NCI-H460 (cell line): ENCODE measurements around the gene ESPN. TPM values are rescaled to one million over a fixed set of nuclear protein-coding genes. Genes with fewer than 3 reads are reported as not detected.

Source experiments
- DNase-seq: peaks from one replicate; pipeline ENCODE4 v3.0.0-alpha.2; 2016; ENCODE audit warnings: low read depth; ENCODE audit errors: extremely low read depth
- total RNA-seq: library from RNA; depleted of rRNA; stranded (reverse); fragments of >200 nt; shearing (Covaris generic); gene quantifications from 2 replicates; pipeline ENCODE4 v1.2.3, GENCODE V29; 2014

The ESPN gene
- total RNA-seq, 1 experiment from 2014 or later = 0.17 TPM

DNA sequence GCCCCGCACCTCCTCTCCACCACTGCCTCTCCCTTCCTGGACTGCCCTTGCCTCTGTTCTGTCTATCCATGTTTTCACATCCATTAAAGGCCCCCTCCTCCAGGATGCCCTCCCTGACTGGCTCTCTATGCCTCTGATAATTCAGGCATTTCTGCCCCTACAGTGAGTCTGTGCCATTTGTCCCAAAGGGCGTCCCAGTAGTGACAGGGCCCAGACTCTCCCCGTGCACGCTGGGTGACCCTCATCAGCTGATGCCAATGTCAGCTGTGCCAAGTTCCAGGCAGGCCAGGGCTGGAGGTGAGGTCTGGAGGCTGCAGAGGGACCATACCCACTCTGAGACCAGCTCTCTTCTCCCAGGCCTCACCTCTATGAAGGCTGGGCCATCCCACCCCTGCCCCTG is 70.1 kb downstream of the ESPN start:
- no peak for DNase-seq

DNA sequence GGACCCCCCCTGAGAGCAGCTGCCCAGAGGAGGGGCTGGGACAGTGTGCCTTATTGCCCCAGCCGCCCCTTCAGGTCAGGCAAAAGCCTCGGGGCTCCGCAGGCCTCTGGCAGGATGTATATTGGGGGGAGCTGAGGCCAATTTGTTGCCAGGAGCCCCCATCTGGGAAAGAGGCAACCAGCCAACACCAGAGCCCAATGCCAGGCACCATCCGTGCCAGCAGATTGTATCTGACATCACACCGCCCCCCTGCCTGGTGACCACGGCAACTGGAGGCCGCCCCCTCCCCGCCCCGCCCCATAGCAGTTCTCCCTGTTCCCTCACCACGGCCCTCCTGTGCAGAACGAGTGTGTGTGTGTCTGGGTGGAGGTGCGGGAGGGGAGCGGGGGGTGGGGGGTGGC is 70.5 kb downstream of the ESPN start:
- DNase-seq = no peak

DNA sequence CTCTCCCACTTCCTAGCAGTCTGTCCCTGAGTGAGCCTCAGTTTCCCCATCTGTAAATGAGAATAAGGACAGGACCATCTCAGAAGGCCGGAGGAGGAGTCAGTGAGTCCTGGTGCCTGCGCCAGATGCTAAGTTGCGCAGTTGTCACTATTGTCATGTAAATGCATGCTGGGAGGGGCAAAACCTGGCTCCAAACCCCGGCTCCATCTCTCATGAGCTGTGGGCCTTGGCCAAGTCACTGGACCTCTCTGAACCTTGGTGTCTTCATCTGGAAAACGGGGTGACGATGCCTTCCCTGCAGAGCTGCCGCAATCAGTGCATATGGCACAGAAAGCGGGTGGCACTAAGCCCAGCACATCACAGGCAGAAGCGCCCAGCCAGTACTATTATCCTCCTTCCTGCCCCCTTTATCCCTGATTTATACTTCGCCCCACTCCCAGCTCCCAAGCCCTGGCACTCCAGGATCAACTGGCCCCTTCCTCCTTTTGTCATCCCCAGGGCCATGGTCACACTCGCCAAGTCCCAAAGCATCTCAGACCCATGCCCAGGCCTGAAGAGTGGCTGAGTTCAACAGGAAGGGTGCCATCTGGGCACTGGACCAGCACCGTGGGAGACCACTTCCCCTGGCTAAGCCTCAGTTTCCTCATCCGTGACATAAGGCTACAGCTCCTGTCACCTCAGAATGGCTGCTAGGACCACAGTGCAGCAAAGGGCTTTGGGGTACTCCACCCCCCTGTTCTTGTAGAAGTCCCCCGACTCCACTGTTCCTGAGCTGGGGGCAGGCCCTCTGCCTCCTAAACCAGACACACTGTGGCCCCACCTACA is 71.2 kb downstream of the ESPN start:
- no peak for DNase-seq

DNA sequence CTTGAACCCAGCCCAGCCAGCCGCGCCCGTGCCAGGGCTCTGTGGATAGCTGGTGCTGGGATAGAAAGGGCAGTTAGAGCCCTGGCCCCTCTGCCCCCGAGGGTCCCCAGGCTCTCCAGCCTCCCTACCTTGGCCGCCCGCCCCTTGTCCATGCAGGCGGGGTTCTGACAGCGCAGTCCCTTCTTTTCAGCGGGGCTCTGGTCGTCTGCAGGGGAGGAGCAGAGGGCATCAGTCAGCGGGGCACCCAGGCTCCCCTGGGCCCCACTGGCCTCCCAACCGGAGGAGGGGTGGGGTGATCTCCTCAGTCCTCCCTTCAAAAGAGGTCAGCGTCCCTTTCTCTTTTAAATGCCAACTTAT is 71.8 kb downstream of the ESPN start:
- no peak for DNase-seq

GRCh38 chr1:6496890-6497214 is 72.3 kb downstream of the ESPN start:
- no peak for DNase-seq

- no peak for DNase-seq
These were observed 72.8 kb downstream of the ESPN start for GRCh38 chr1:6497215-6497866.

DNA sequence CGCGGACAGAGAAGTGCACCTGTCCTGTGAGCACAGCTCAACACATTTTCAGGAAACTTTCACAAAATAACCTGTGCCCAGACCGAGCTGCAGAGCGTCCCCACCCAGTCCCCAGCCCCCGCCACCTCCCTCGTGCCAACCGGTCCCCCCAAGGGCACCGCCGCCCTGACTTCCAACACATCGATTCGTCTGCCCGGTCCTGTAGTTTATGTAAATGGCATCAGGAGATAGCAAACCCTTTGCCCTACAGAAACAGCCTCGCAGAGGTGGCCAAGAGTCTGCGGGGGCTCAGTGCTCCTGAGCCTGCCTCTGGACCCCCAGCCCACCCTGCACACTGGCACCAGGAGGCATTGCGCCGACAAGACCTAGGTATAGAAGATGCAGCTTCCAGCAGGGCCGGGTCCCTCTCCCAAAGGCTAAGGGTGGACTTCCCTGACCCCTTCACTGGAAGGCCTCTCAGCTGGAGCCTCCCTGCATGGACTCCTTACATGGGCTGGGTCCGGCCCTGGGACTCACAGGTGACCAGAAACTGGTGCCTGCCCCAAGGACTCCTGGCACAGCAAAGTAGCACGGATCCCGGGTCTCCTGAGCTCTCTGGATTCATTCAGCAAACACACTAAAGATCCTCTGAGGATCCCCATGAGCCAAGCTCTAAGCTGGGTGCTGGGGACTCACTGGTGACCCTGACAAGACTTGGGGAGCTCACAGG is 73.4 kb downstream of the ESPN start:
- DNase-seq = no peak

DNA sequence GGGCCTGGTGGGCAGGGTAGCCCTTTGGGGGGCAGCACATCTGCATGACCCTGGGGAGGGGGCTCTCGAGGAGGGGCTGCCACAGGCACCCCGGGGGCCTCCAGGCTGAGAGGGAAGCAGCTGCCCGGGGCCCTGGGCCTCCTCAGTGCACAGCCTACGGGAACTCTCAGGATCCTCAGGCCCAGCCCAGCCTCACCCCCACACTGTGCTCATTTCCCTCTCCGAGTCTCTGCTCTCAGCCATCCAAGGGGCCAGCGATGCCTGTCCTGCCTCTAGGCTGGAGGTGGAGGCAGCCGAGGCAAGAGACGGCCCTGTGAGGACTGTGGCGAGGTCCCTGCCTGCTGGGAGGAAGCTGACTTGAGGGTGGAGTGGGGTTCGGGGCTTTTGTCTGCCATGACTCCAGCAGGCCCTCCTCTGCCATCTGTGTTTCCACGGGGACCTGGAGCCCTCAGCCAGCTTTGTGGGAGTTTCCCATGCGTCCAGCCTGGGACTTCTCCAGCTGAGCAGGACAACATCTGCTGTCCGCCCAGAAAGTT is 74.1 kb downstream of the ESPN start:
- DNase-seq = no peak

- no peak for DNase-seq
These were observed 74.7 kb downstream of the ESPN start for GRCh38 chr1:6499296-6499695.

GRCh38 chr1:6500544-6501278 is 76.1 kb downstream of the ESPN start:
- no peak for DNase-seq

DNA sequence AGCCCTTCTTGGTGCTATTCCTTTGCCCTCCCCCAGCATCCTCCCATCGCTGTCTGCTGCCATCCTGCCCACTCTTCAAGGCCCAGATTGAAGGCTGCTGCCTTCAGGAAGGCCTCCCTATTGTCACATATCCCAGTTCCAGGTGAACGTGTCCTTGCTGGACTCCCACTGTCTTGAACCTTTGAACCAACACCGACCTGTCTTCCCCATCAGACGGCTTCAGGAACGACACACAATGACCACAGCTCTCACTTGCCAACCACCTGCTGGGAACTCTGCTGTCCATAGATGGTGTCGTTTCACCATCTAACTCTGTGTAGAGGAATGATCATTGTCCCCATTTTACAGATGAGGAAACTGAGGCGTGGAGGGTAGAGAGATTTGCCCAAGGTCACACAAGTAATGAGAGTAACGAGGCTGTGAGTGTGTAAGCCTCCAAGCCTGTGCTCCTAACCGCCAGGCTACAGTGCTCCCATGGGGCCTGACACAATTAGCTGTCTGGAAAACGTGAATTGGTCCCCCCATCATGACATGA is 76.8 kb downstream of the ESPN start:
- DNase-seq = no peak

DNA sequence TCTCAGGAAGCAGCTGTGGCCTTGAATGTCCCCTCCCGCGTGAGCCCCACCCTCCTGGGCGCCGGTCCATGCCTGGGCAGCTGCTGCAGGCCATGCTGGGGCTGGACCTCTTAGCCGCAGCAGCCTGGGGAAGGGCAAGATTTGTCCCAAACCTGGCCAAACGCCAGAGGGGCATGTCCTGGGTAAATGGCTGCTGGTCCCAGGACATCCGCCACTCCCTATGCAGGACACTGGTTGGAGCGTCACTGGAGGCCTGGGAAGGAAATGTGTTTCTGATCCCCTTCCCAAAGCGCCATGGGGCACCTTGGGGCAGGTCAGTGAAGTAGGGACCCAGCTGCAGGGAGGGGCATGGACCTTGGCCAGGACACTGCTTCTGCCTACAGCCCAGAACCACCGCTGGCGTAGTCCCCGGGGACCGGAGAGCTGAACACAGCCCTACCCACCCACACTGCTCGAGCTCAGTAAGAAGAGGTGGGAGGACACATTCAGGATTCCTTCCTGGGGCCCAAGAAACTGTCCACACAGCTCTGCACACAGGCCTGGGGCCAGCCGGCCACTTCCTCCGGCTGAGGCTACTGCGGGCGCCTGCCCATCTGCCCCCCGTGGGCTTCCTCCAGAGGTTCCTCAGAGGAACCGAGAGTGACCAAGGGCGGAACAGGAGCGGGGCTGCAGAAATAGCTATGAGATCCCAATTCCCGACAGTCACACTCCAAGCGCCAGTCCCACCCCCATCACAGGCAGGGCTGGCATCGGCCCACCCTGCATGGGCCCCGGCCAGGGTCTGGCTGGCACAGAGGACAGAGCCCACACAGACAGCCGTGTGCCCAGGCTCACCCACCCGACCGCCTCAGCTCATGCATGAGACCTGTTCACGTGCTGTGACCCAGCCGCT is 77.7 kb downstream of the ESPN start:
- no peak for DNase-seq

DNA sequence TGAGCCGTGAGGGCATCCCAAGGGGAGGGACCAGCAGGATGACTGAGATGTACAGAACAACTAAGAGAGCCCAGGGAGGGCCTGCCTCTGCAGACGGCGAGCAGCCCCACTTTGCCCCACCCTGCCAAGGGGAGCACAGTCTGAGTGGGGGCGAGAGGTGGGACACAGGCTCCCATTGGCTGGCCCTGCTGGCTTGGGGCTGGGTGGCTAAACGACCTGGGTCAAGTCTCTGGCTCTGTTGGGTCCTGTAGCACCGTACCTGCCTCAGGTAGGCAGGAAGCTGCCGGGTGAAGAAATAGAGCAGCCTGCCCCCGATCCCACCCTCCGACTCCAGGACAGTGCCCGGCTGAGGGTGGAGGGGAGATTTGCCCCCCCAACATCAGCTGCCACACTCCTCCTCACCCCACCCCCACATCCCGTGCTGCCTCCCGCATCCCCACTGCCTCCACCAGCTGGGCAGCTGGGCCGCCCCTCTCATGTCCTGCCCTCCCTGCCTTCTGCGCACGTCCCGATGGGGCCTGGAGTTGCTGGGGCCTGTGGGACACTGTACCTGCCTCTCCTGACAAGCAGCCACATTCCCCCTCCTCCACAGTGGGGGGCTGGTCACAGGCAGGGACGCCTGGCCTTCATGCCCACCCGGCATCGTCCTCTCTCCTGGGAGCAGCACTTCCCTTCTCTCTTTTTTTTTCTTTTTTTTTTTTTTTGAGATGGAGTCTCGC is 79.5 kb downstream of the ESPN start:
- no peak for DNase-seq

GRCh38 chr1:6504887-6505286 is 80.3 kb downstream of the ESPN start:
- no peak for DNase-seq

- DNase-seq = no peak
These were observed 81.0 kb downstream of the ESPN start for GRCh38 chr1:6505367-6506209.

GRCh38 chr1:6506210-6507036 is 81.8 kb downstream of the ESPN start:
- DNase-seq = no peak

- DNase-seq = no peak
These were observed 82.5 kb downstream of the ESPN start for GRCh38 chr1:6507037-6507428.
